Keratinocyte (primary cell): Measurements from ENCODE around the gene DRAP1. TPM values are rescaled to one million over a fixed set of nuclear protein-coding genes. Genes with fewer than 3 reads are reported as not detected.
A peak's percentile ranks its signal among the peaks of the same experiment; 100 is the strongest.

Source experiments
- DNase-seq: peaks from one replicate; pipeline ENCODE4 v3.0.0-alpha.2; 2011; ENCODE audit warnings: low read depth, missing footprints, low spot score
- FAIRE-seq: peaks from 2 replicates; lab custom pipeline; 2011; peaks lifted over from hg19 to GRCh38; lab: Jason Lieb, UNC
- H2AFZ ChIP-seq: 2 replicates; pipeline ENCODE4 v1.6.0; 2012; ENCODE audit warnings: low read length, control low read depth, inconsistent platforms; ENCODE audit not compliant: control insufficient read depth
- H3K27ac ChIP-seq: 2 replicates; pipeline ENCODE4 v1.5.1; 2011; ENCODE audit warnings: low read length; ENCODE audit not compliant: control insufficient read depth, insufficient read depth
- H3K27me3 ChIP-seq: 3 replicates; pipeline ENCODE4 v1.6.0; 2011; ENCODE audit warnings: low read length; ENCODE audit not compliant: control insufficient read depth, insufficient read depth; ENCODE audit errors: extremely low read depth
- H3K36me3 ChIP-seq, 2 experiments: 2 replicates in 1 of 2; 3 replicates in 1 of 2; pipeline ENCODE4 v1.5.1; 2011; ENCODE audit warnings: low read length in 2 of 2, mild to moderate bottlenecking in 1 of 2; ENCODE audit not compliant: control insufficient read depth in 2 of 2, insufficient read depth in 2 of 2; ENCODE audit errors: extremely low read depth in 1 of 2
- H3K4me1 ChIP-seq: 3 replicates; pipeline ENCODE4 v1.5.1; 2011; ENCODE audit warnings: low read length; ENCODE audit not compliant: control insufficient read depth, insufficient read depth; ENCODE audit errors: extremely low read depth
- H3K4me2 ChIP-seq: 3 replicates; pipeline ENCODE4 v1.6.0; 2011; ENCODE audit warnings: low read depth, low read length; ENCODE audit not compliant: control insufficient read depth, insufficient read depth; ENCODE audit errors: extremely low read depth
- H3K4me3 ChIP-seq, 3 experiments: fragments of 200-600 bp in 1 of 3; sonication (generic) in 1 of 3; 2 replicates in 2 of 3; 3 replicates in 1 of 3; pipeline ENCODE4 v1.5.1; 2011 to 2016; ENCODE audit warnings: low read length in 3 of 3, mild to moderate bottlenecking in 3 of 3, control low read depth in 2 of 3, inconsistent platforms in 1 of 3, low read depth in 1 of 3, mixed read lengths in 1 of 3, mixed run types in 1 of 3, moderate library complexity in 1 of 3; ENCODE audit not compliant: control insufficient read depth in 2 of 3, insufficient read depth in 2 of 3; ENCODE audit errors: extremely low read depth in 1 of 3
- H3K79me2 ChIP-seq: 2 replicates; pipeline ENCODE4 v1.6.0; 2012; ENCODE audit warnings: low read length; ENCODE audit not compliant: control insufficient read depth, insufficient read depth
- H3K9ac ChIP-seq: 3 replicates; pipeline ENCODE4 v1.6.0; 2011; ENCODE audit warnings: low read length; ENCODE audit not compliant: control insufficient read depth, insufficient read depth; ENCODE audit errors: extremely low read depth
- H3K9me1 ChIP-seq: 3 replicates; pipeline ENCODE4 v1.6.0; 2011; ENCODE audit warnings: low read length; ENCODE audit not compliant: control insufficient read depth, insufficient read depth; ENCODE audit errors: extremely low read depth
- H3K9me3 ChIP-seq: 2 replicates; pipeline ENCODE4 v1.5.1; 2012; ENCODE audit warnings: low read depth, low read length; ENCODE audit not compliant: control insufficient read depth
- H4K20me1 ChIP-seq: 3 replicates; pipeline ENCODE4 v1.6.0; 2011; ENCODE audit warnings: low read length; ENCODE audit not compliant: control insufficient read depth, insufficient read depth; ENCODE audit errors: extremely low read depth
- EZH2 ChIP-seq: IDR thresholded peaks from one replicate; pipeline ENCODE4 v1.6.1; 2012; ENCODE audit warnings: inconsistent platforms, mild to moderate bottlenecking, low read length, moderate library complexity
- dilution Hi-C: fragments of 300-500 bp; cut with MboI; formaldehyde crosslinking; loops from one replicate; pipeline ENCODE4 v1.7.0; 2020; ENCODE audit warnings: low sequenced_read_pairs; ENCODE audit not compliant: extremely low pct_ligation_motif_present
- polyA plus RNA-seq, 5 experiments: library from polyadenylated mRNA; depleted of rRNA in 3 of 5; stranded (reverse) in 3 of 5; stranded (forward) in 1 of 5; unstranded in 1 of 5; fragments of >200 nt; gene quantifications; 1 replicate in 1 of 5; 2 replicates in 3 of 5; 3 replicates in 1 of 5; pipeline versions ENCODE4 v1.2.1 to v1.2.3, GENCODE V29; 2011 to 2012; ENCODE audit warnings: missing spikeins in 2 of 5, low read depth in 1 of 5, low replicate concordance in 1 of 5
- TF ChIP-seq, protein P1 (sequence below), 3 experiments: IDR thresholded peaks in 1 of 3; conservative IDR thresholded peaks in 1 of 3; optimal IDR thresholded peaks in 1 of 3; 2 replicates in 2 of 3; 3 replicates in 1 of 3; pipeline versions ENCODE3 to v1.5.1; 2011; ENCODE audit warnings: low read length in 3 of 3, mild to moderate bottlenecking in 3 of 3, moderate library complexity in 2 of 3, control low read depth in 1 of 3, inconsistent platforms in 1 of 3; ENCODE audit not compliant: insufficient read depth in 2 of 3; ENCODE audit errors: extremely low read depth in 1 of 3

DRAP1 gene
- polyA plus RNA-seq, 1 donor (not counting 4 experiments of a cell fraction or from before 2014, with no cell fraction given): 135 TPM

DNA sequence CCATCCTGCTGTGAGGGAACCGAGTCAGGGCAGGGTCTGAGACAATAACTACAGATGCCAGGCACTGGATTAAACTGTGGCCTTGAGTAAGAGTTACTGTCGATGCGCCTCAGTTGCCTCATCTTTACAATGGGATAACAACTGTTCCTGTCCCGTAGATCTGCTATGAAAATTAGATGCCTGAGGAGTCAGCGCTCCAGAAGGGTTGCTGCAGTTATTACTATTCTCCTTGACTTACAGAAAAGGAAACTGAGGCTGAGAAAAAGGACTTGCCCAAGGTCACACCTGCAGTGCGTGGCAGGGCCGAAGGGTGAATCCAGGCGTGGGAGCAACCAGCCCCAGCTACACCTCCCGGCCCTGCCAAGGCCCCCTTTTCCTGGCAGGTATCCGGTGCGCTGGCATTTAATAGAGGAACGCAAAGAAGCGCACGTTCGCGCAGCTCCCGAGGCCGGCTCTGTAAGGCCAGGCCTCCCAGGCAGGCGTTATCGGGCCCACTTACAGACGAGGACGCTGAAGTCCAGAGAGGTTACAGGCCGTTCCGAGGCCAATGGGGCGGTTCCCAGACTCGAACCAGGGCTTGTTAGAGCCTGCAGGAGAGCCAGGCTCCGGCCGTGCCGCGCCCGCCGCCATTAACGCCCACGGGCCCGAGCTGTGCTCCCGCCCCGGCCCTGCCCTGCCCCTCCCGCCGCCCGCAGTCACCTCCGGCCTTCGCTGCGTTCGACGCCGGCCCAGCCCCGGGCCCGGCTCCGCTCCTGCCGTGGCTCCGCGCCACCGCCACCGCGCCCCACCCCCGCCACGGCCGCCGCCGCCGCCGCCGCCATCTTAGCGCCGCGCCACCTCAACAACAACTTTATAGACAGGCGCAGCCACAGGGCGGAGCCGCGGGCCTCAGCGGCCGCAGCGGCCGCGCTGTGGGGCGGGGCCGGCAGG is 750 bp upstream of the DRAP1 start, which contains the start of gene C11orf68:
TSS of gene C11orf68 (minus strand) at position 852 of the 930 bp plus-strand sequence. CDS start at position 821, 31 bp downstream.
- TF ChIP-seq, protein P1, sequence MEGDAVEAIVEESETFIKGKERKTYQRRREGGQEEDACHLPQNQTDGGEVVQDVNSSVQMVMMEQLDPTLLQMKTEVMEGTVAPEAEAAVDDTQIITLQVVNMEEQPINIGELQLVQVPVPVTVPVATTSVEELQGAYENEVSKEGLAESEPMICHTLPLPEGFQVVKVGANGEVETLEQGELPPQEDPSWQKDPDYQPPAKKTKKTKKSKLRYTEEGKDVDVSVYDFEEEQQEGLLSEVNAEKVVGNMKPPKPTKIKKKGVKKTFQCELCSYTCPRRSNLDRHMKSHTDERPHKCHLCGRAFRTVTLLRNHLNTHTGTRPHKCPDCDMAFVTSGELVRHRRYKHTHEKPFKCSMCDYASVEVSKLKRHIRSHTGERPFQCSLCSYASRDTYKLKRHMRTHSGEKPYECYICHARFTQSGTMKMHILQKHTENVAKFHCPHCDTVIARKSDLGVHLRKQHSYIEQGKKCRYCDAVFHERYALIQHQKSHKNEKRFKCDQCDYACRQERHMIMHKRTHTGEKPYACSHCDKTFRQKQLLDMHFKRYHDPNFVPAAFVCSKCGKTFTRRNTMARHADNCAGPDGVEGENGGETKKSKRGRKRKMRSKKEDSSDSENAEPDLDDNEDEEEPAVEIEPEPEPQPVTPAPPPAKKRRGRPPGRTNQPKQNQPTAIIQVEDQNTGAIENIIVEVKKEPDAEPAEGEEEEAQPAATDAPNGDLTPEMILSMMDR (optimal IDR thresholded peaks at IDR 0.05 in 1 of 3, IDR thresholded peaks at IDR 0.05 in 1 of 3, conservative IDR thresholded peaks at IDR 0.05 in 1 of 3; ENCODE audit: extremely low read depth in 1 of 3, insufficient read depth in 2 of 3, low read length in 3 of 3): no peak
- TF ChIP-seq EZH2: no peak
- no peaks in the 10 kb centered on the region for H3K27me3 ChIP-seq
- dilution Hi-C loops: no loop called here
- peaks cover 6 to 16% of the 10 kb centered on the region in 2 experiments for H3K36me3 ChIP-seq
- no peaks in the 10 kb centered on the region for H3K9me1 ChIP-seq
- FAIRE-seq: no peak
- H3K79me2 ChIP-seq: peaks cover 47% of the 10 kb centered on the region
- H3K9ac ChIP-seq: peak within 1 kb of the TSS; percentile 91
- peak within 1 kb of the TSS; percentile 95 for H3K27ac ChIP-seq
- H3K4me3 ChIP-seq: peak within 1 kb of the TSS; percentile 77 to 92 (median 80)
- H3K4me1 ChIP-seq: peaks cover 65% of the 10 kb centered on the region
- H3K9me3 ChIP-seq: no peaks in the 10 kb centered on the region
- no peak for DNase-seq
- H4K20me1 ChIP-seq: no peaks in the 10 kb centered on the region
- peak within 1 kb of the TSS; percentile 95 for H3K4me2 ChIP-seq
- peak within 1 kb of the TSS; percentile 55 for H2AFZ ChIP-seq

DNA sequence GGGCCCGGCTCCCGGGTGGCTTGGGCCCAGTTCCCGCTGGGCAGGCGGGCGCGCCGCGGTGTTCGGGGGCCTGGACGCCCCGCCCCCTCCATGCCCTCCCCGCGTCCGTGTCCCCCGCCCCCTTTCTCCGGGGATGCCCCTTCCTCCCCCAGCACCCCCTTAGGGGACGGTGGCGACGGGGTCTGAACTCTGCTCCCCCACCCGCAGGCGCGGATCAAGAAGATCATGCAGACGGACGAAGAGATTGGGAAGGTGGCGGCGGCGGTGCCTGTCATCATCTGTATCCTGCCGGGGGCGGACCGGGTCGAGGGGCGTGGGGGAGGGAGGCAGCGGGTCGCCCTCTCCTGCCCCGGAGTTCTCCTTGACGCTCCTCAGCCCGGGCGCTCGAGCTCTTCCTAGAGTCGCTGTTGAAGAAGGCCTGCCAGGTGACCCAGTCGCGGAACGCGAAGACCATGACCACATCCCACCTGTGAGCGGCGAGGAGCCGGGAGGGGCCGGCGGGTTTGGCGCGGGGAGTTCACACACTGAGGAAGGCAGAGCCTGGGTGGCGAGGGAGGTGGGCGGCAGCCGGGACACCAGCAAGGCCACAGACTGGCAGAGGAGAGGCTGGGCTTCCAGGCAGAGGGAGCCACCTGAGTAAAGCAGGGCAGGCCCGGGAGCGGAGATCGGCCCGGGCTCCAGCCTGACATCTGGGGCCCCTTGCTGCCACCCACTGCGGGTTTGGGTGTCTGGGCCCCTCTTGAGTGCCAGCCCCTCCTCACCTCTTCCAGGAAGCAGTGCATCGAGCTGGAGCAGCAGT is 546 bp downstream of the DRAP1 start:
- H3K36me3 ChIP-seq: peaks cover 6 to 22% of the 10 kb centered on the region in 2 experiments
- H3K27me3 ChIP-seq: no peaks in the 10 kb centered on the region
- H3K4me2 ChIP-seq: peak overlapping the region; percentile 95
- H2AFZ ChIP-seq: peak overlapping the region; percentile 55
- peak overlapping the region; percentile 77 to 92 (median 80) for H3K4me3 ChIP-seq
- no peak for DNase-seq
- H3K9me3 ChIP-seq: no peaks in the 10 kb centered on the region
- peaks cover 47% of the 10 kb centered on the region for H3K79me2 ChIP-seq
- H4K20me1 ChIP-seq: no peaks in the 10 kb centered on the region
- no peaks in the 10 kb centered on the region for H3K9me1 ChIP-seq
- no peak for TF ChIP-seq EZH2
- TF ChIP-seq, protein P1 (optimal IDR thresholded peaks at IDR 0.05 in 1 of 3, IDR thresholded peaks at IDR 0.05 in 1 of 3, conservative IDR thresholded peaks at IDR 0.05 in 1 of 3; ENCODE audit: extremely low read depth in 1 of 3, insufficient read depth in 2 of 3, low read length in 3 of 3): no peak
- no peak for FAIRE-seq
- H3K9ac ChIP-seq: peak overlapping the region; percentile 80
- peaks cover 52% of the 10 kb centered on the region for H3K4me1 ChIP-seq
- H3K27ac ChIP-seq: peak overlapping the region; percentile 61
- dilution Hi-C loops: no loop called here
